NCI-H2196 treated with DMSO at 0.1 percent for 48 hours (cell line): ENCODE data around the gene GIMAP8.
"Not testable (repeated sequence)": the region's sequence is repeated elsewhere in the genome, so short reads cannot be mapped to it uniquely, and the experiment has no call there.

ENCODE experiments used
- DNase-seq: peaks from one replicate; lab custom pipeline; 2025; ENCODE audit not compliant: unreplicated experiment; lab: John Stamatoyannopoulos, UW

Gene GIMAP8

GRCh38 chr7:150463461-150463860, 13.0 kb downstream of the GIMAP8 start:
- DNase-seq, result no peak

GRCh38 chr7:150464962-150465361, 14.5 kb downstream of the GIMAP8 start:
- no peak for DNase-seq

- DNase-seq, result no peak
Observed at GRCh38 chr7:150465414-150465813, 15.0 kb downstream of the GIMAP8 start.

GRCh38 chr7:150466477-150466876, 16.0 kb downstream of the GIMAP8 start:
- no peak for DNase-seq

GRCh38 chr7:150468241-150468640, 17.8 kb downstream of the GIMAP8 start:
- DNase-seq, result no peak

GRCh38 chr7:150471886-150472285, 21.5 kb downstream of the GIMAP8 start:
- no peak for DNase-seq

GRCh38 chr7:150473902-150474301, 23.5 kb downstream of the GIMAP8 start:
- no peak for DNase-seq

- no peak for DNase-seq
Observed at GRCh38 chr7:150476285-150476684, 25.9 kb downstream of the GIMAP8 start.

GRCh38 chr7:150476819-150477631, 26.6 kb downstream of the GIMAP8 start:
- no peak for DNase-seq

- DNase-seq, result no peak
Observed at GRCh38 chr7:150479023-150479716, 28.7 kb downstream of the GIMAP8 start.

GRCh38 chr7:150481186-150481920, 30.9 kb downstream of the GIMAP8 start:
- DNase-seq, result no peak

GRCh38 chr7:150481922-150482321, 31.5 kb downstream of the GIMAP8 start:
- no peak for DNase-seq

GRCh38 chr7:150483514-150483913, 33.1 kb downstream of the GIMAP8 start:
- not testable (repeated sequence) for DNase-seq

GRCh38 chr7:150484071-150484470, 33.6 kb downstream of the GIMAP8 start:
- DNase-seq, result not testable (repeated sequence)

GRCh38 chr7:150487625-150488024, 37.2 kb downstream of the GIMAP8 start:
- DNase-seq, result no peak

GRCh38 chr7:150489782-150490181, 39.4 kb downstream of the GIMAP8 start:
- DNase-seq, result no peak

- not testable (repeated sequence) for DNase-seq
Observed at GRCh38 chr7:150493442-150493841, 43.0 kb downstream of the GIMAP8 start.

- no peak for DNase-seq
Observed at GRCh38 chr7:150502519-150502918, 52.1 kb downstream of the GIMAP8 start.

GRCh38 chr7:150503155-150503554, 52.7 kb downstream of the GIMAP8 start:
- no peak for DNase-seq

- no peak for DNase-seq
Observed at GRCh38 chr7:150503581-150503980, 53.2 kb downstream of the GIMAP8 start.

- DNase-seq, result no peak
Observed at GRCh38 chr7:150507947-150508602, 57.6 kb downstream of the GIMAP8 start.
